CD4-positive, alpha-beta T cell (primary cell): Measurements from ENCODE around the gene STPG4. TPM values are rescaled to one million over a fixed set of nuclear protein-coding genes. Genes with fewer than 3 reads are reported as not detected.
"Not testable (repeated sequence)": the region's sequence is repeated elsewhere in the genome, so short reads cannot be mapped to it uniquely, and the experiment has no call there.

ENCODE experiments used
- ATAC-seq: fragments of 200-7000 bp; cut with Tn5 transposase; one replicate; pipeline ENCODE4 v1.10.0; 2022; ENCODE audit warnings: mild to moderate bottlenecking; ENCODE audit not compliant: poor library complexity
- CTCF ChIA-PET: fragments of 350-600 bp; sonication (Branson Sonifier 250); formaldehyde crosslinking; loops from one replicate; lab custom pipeline; 2021; ENCODE audit warnings: antibody characterized with exemption, inconsistent platforms; lab: Charles Lee
- POLR2A ChIA-PET: fragments of 350-600 bp; sonication (Branson Sonifier 250); formaldehyde crosslinking; loops from one replicate; lab custom pipeline; 2021; ENCODE audit warnings: antibody characterized with exemption, inconsistent platforms; lab: Charles Lee
- DNase-seq, 14 experiments: peaks; one replicate each; pipeline ENCODE4 v3.0.0-alpha.2; 2013 to 2020; ENCODE audit warnings: mixed read lengths in 2 of 14
- H3K27ac ChIP-seq, 2 donors: one replicate each; pipeline versions ENCODE4 v1.5.1 to v1.7.0; 2013; ENCODE audit warnings: low read length in 2 of 2, low read depth in 1 of 2, mild to moderate bottlenecking in 1 of 2
- H3K27me3 ChIP-seq, 2 experiments: 1 replicate in 1 of 2; 2 replicates in 1 of 2; pipeline versions ENCODE4 v1.6.1 to v1.7.0; 2013; ENCODE audit warnings: low read length in 2 of 2, control low read depth in 1 of 2, mild to moderate bottlenecking in 1 of 2, moderate library complexity in 1 of 2; ENCODE audit not compliant: insufficient read depth in 2 of 2, control insufficient read depth in 1 of 2
- H3K36me3 ChIP-seq: one replicate; pipeline ENCODE4 v1.6.1; 2013; ENCODE audit warnings: low read length, control low read depth; ENCODE audit not compliant: insufficient read depth
- H3K4me1 ChIP-seq: one replicate; pipeline ENCODE4 v1.6.1; 2013; ENCODE audit warnings: low read length, control low read depth; ENCODE audit not compliant: insufficient read depth
- H3K4me3 ChIP-seq: one replicate; pipeline ENCODE4 v1.5.1; 2013; ENCODE audit warnings: mild to moderate bottlenecking, low read length, moderate library complexity
- H3K9me3 ChIP-seq, 2 experiments: 1 replicate in 1 of 2; 2 replicates in 1 of 2; pipeline versions ENCODE4 v1.6.1 to v1.7.0; 2013; ENCODE audit warnings: low read length in 2 of 2, mild to moderate bottlenecking in 2 of 2, control low read depth in 1 of 2, moderate library complexity in 1 of 2; ENCODE audit not compliant: control insufficient read depth in 1 of 2, insufficient read depth in 1 of 2
- H3K27ac Mint-ChIP-seq: one replicate; pipeline ENCODE4 v1.8.0; 2020; ENCODE audit warnings: mixed read lengths
- H3K27me3 Mint-ChIP-seq: one replicate; pipeline ENCODE4 v1.8.0; 2021; ENCODE audit warnings: mixed read lengths
- H3K36me3 Mint-ChIP-seq: one replicate; pipeline ENCODE4 v1.8.0; 2021; ENCODE audit warnings: low read depth, mixed read lengths
- H3K4me1 Mint-ChIP-seq: one replicate; pipeline ENCODE4 v1.8.0; 2021; ENCODE audit warnings: low read depth, mixed read lengths
- H3K4me3 Mint-ChIP-seq: one replicate; pipeline ENCODE4 v1.8.0; 2020; ENCODE audit warnings: mild to moderate bottlenecking, mixed read lengths
- H3K9me3 Mint-ChIP-seq: one replicate; pipeline ENCODE4 v1.8.0; 2020; ENCODE audit warnings: mixed read lengths
- CTCF ChIP-seq: fragments of 200-600 bp; IDR thresholded peaks from one replicate; pipeline ENCODE4 v1.8.0; 2022; ENCODE audit warnings: antibody characterized with exemption, mild to moderate bottlenecking
- intact Hi-C, 2 experiments: fragments of 100-400 bp; cut with DNase I in 1 of 2; cut with micrococcal nuclease in 1 of 2; formaldehyde crosslinking; loops; one replicate each; pipeline versions ENCODE4 v1.15.1 to v1.9.0; 2023 to 2025; cut with DNase I, micrococcal nuclease
- total RNA-seq, 174 experiments: library from RNA in 2 of 174; stranded (reverse) in 2 of 174; gene quantifications; one replicate each; pipeline ENCODE4 v1.2.3 and lab custom pipeline; 2021 to 2026

Gene STPG4
- total RNA-seq, 2 experiments from 2014 or later, result not detected

- H3K27me3 Mint-ChIP-seq, result no peaks in the 10 kb centered on the region
- Histone ChIP-seq H3K4me1 (no peaks in the 10 kb centered on the region), H3K9me3 (no peaks in the 10 kb centered on the region), H3K36me3 (no peaks in the 10 kb centered on the region), H3K27me3 (peaks cover 0 to 3% of the 10 kb centered on the region in 2 experiments), H3K4me3 (no peak overlapping the region), H3K27ac (no peak overlapping the region)
- no peaks in the 10 kb centered on the region for H3K36me3 Mint-ChIP-seq
- ChIA-PET CTCF (no interaction called here), POLR2A (no interaction called here)
- H3K27ac Mint-ChIP-seq, result no peak overlapping the region
- ATAC-seq (no peak), DNase-seq (no peak)
- H3K4me3 Mint-ChIP-seq, result no peak overlapping the region
- intact Hi-C loops, result no loop called here
- TF ChIP-seq CTCF, result no peak
- no peaks in the 10 kb centered on the region for H3K9me3 Mint-ChIP-seq
- H3K4me1 Mint-ChIP-seq, result no peaks in the 10 kb centered on the region
These were observed 32.0 kb upstream of the STPG4 start for GRCh38 chr2:47187069-47187468.

GRCh38 chr2:47186351-47186750 lies 31.2 kb upstream of the STPG4 start:
- H3K27me3 ChIP-seq, result peaks cover 0 to 3% of the 10 kb centered on the region in 2 experiments
- H3K27ac ChIP-seq, result no peak overlapping the region
- ChIA-PET POLR2A (interaction anchor here (0.6 kb wide), 1 partner anchor 12 kb away, joined by 3 read pairs; no protein-coding TSS in a partner anchor), CTCF (no interaction called here)
- H3K9me3 Mint-ChIP-seq, result no peaks in the 10 kb centered on the region
- no peaks in the 10 kb centered on the region for H3K9me3 ChIP-seq
- intact Hi-C loops, result no loop called here
- H3K4me1 ChIP-seq, result no peaks in the 10 kb centered on the region
- no peak overlapping the region for H3K27ac Mint-ChIP-seq
- DNase-seq (no peak), ATAC-seq (no peak)
- no peak overlapping the region for H3K4me3 Mint-ChIP-seq
- H3K4me1 Mint-ChIP-seq, result no peaks in the 10 kb centered on the region
- no peaks in the 10 kb centered on the region for H3K36me3 ChIP-seq
- no peak overlapping the region for H3K4me3 ChIP-seq
- TF ChIP-seq CTCF, result no peak
- H3K27me3 Mint-ChIP-seq, result no peaks in the 10 kb centered on the region
- no peaks in the 10 kb centered on the region for H3K36me3 Mint-ChIP-seq

- H3K27ac Mint-ChIP-seq, result not testable (repeated sequence)
These were observed 30.0 kb upstream of the STPG4 start for GRCh38 chr2:47185098-47185497.

GRCh38 chr2:47181176-47181575 lies 26.1 kb upstream of the STPG4 start:
- intact Hi-C loops, result no loop called here
- H3K27me3 ChIP-seq, result peaks cover 0 to under 1% of the 10 kb centered on the region in 2 experiments
- no peak overlapping the region for H3K4me3 ChIP-seq
- H3K9me3 ChIP-seq, result no peaks in the 10 kb centered on the region
- peaks cover 11% of the 10 kb centered on the region for H3K36me3 Mint-ChIP-seq
- DNase-seq (no peak), ATAC-seq (no peak)
- H3K9me3 Mint-ChIP-seq, result no peaks in the 10 kb centered on the region
- H3K27me3 Mint-ChIP-seq, result peaks cover 9% of the 10 kb centered on the region
- no peak overlapping the region for H3K27ac ChIP-seq
- no peak overlapping the region for H3K4me3 Mint-ChIP-seq
- CTCF ChIA-PET, result no interaction called here
- H3K27ac Mint-ChIP-seq, result no peak overlapping the region
- no peaks in the 10 kb centered on the region for H3K36me3 ChIP-seq
- peaks cover 6% of the 10 kb centered on the region for H3K4me1 ChIP-seq
- H3K4me1 Mint-ChIP-seq, result peaks cover 19% of the 10 kb centered on the region
- POLR2A ChIA-PET, result no interaction called here
- no peak for TF ChIP-seq CTCF

More at GRCh38 chr2:47185098-47185497, 30.0 kb upstream of the STPG4 start:
- H3K36me3 ChIP-seq, H3K4me1 ChIP-seq, POLR2A ChIA-PET, intact Hi-C loops, H3K27me3 Mint-ChIP-seq, H3K27me3 ChIP-seq, H3K4me1 Mint-ChIP-seq, H3K9me3 ChIP-seq, H3K36me3 Mint-ChIP-seq, DNase-seq, H3K27ac ChIP-seq, H3K4me3 Mint-ChIP-seq, H3K4me3 ChIP-seq, ATAC-seq, H3K9me3 Mint-ChIP-seq, CTCF ChIA-PET: not testable (repeated sequence)
